Natural killer cell treated with Interleukin-12 subunit alpha and Interleukin-12 subunit beta and Interleukin-15 and Interleukin-18, amount 100 ng/mL, for 72 hours (primary cell): ENCODE measurements around the gene PROCR. TPM values are rescaled to one million over a fixed set of nuclear protein-coding genes. Genes with fewer than 3 reads are reported as not detected.

ENCODE experiments used
- ATAC-seq, 2 donors: fragments of 150-1000 bp; cut with Tn5 transposase in 1 of 2; sonication (Bioruptor Pico), chemical (Tn5 transposase) in 1 of 2; 2 replicates each; pipeline ENCODE4 v1.10.0; 2021
- DNase-seq: peaks from one replicate; pipeline ENCODE4 v3.0.0; 2022; ENCODE audit warnings: low spot score
- H3K27ac Mint-ChIP-seq, 2 donors: 1 replicate in 1 of 2; 2 replicates in 1 of 2; pipeline ENCODE4 v1.8.0; 2022; ENCODE audit warnings: mixed read lengths in 2 of 2, mild to moderate bottlenecking in 1 of 2, moderate library complexity in 1 of 2
- H3K27me3 Mint-ChIP-seq, 2 donors: 1 replicate in 1 of 2; 2 replicates in 1 of 2; pipeline ENCODE4 v1.8.0; 2022; ENCODE audit warnings: mixed read lengths in 2 of 2
- H3K36me3 Mint-ChIP-seq: one replicate; pipeline ENCODE4 v1.8.0; 2022; ENCODE audit warnings: mixed read lengths
- H3K4me1 Mint-ChIP-seq, 2 donors: 1 replicate in 1 of 2; 2 replicates in 1 of 2; pipeline ENCODE4 v1.8.0; 2022; ENCODE audit warnings: low read depth in 2 of 2, mixed read lengths in 2 of 2, mild to moderate bottlenecking in 1 of 2
- H3K4me3 Mint-ChIP-seq: one replicate; pipeline ENCODE4 v1.8.0; 2022; ENCODE audit warnings: mixed read lengths
- H3K9me3 Mint-ChIP-seq: 2 replicates; pipeline ENCODE4 v1.8.0; 2022; ENCODE audit warnings: mixed read lengths
- total RNA-seq, 2 donors: library from RNA; stranded (reverse); gene quantifications; one replicate each; pipeline ENCODE4 v1.2.3, GENCODE V29; 2022

Gene PROCR
- total RNA-seq, 2 donors from 2014 or later, result 0.53 to 2.5 TPM

DNA sequence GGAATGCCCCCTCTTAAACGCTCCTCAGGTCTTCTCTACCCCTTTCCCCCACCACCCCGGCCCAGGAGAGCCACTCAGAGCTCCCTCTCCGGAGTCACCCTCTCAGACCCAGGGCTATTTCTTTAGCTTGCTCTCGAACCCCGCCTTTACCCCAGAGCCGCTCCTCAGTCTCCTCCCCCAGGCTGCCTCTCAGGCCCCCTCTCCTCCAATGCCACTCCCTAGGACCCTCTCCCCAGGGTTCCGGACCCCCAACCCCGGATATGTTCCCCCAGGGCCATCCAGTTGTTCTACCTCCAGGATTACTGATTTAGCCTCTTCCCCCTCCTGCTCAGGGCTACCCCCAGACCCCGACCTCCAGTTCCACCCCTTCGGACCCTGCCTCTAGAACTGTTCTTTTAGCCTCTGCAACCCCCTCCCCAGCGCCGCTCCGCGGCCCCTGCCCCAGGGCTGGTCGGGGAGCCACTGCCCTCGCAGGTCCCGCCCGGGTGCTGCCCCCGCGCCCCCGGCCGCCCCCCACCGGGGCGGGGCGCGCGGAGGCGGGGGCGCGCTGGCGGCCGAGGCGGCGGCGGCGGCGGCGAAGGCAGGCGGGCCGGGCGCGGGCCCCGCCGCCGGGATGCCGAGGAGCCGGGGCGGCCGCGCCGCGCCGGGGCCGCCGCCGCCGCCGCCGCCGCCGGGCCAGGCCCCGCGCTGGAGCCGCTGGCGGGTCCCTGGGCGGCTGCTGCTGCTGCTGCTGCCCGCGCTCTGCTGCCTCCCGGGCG lies 54.4 kb downstream of the PROCR start, which contains the start of gene MMP24:
MMP24 (plus strand) TSS at position 565 of the 758 bp plus-strand sequence; CDS start at position 614, 49 bp downstream.
- no peak for ATAC-seq
- DNase-seq, result no peak

More for the DNA sequence above, 54.4 kb downstream of the PROCR start, which contains the start of gene MMP24:
- H3K27ac Mint-ChIP-seq, result no peak within 1 kb of the TSS
- H3K4me3 Mint-ChIP-seq, result peak within 1 kb of the TSS; percentile 61
- peaks cover 9% of the 10 kb centered on the region for H3K36me3 Mint-ChIP-seq
- peaks cover 20 to 23% of the 10 kb centered on the region in 2 donors for H3K27me3 Mint-ChIP-seq
- peaks cover 7 to 10% of the 10 kb centered on the region in 2 donors for H3K4me1 Mint-ChIP-seq
- H3K9me3 Mint-ChIP-seq, result no peaks in the 10 kb centered on the region

Other genes starting within 250 kb of the PROCR start
- 10 to 100 TPM; 53.3 to 71.3 TPM for gene GSS, start 216.3 kb upstream of the PROCR start, total RNA-seq
- gene MYH7B, start 216.2 kb upstream of the PROCR start, total RNA-seq, result under 1 TPM in 1 of 2 donors, not detected in 1; 0.19 TPM
- gene TRPC4AP, start 79.3 kb upstream of the PROCR start, total RNA-seq, result 10 to 100 TPM; 62.8 to 86.4 TPM
- gene EDEM2, start 24.7 kb upstream of the PROCR start, total RNA-seq, result 10 to 100 TPM; 27.8 to 29.2 TPM
- gene MMP24, start 54.6 kb downstream of the PROCR start, total RNA-seq, result not detected
- 10 to 100 TPM; 35.6 to 51.2 TPM for gene MMP24OS, start 106.0 kb downstream of the PROCR start, total RNA-seq
- gene EIF6, start 112.7 kb downstream of the PROCR start, total RNA-seq, result 100 to 1,000 TPM; 154 to 233 TPM
- under 1 TPM in 1 of 2 donors, not detected in 1; 0.10 TPM for gene FAM83C, start 120.4 kb downstream of the PROCR start, total RNA-seq
- gene UQCC1, start 239.9 kb downstream of the PROCR start, total RNA-seq, result 10 to 100 TPM; 61.5 to 68.9 TPM